Activated CD4-positive, CD25-positive, alpha-beta regulatory T cell treated with anti-CD3 and anti-CD28 coated beads, Interleukin-2, amount 50 U/mL, for 72 hours (primary cell): ENCODE data around the gene ESRRB.
"Not testable (repeated sequence)": the region's sequence is repeated elsewhere in the genome, so short reads cannot be mapped to it uniquely, and the experiment has no call there.

Experiments used
- DNase-seq: peaks from one replicate; pipeline ENCODE4 v3.0.0; 2021

The ESRRB gene

GRCh38 chr14:76498976-76499375 lies 123.0 kb downstream of the ESRRB start:
- no peak for DNase-seq

DNA sequence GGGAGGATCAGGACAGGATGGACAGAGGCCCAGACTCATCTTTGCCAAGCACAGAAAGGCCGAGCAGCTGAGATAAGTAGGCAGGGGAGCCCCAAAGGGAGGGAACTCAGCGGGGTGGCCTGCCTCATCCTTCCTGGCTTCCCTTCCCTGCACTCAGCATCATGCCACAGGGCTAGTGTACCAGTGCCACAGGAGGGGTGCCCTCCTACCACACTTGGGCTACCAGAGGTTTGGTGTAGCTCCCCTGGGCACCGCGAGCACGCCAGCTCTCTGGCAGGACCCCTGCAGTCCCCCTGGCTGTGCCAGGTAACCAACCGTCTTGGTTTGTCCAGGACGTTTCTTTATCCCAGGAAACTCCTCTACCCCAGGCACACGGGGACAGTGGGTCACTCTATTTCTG lies 123.5 kb downstream of the ESRRB start:
- DNase-seq, result no peak

GRCh38 chr14:76500011-76500410 lies 124.1 kb downstream of the ESRRB start:
- DNase-seq, result no peak

DNA sequence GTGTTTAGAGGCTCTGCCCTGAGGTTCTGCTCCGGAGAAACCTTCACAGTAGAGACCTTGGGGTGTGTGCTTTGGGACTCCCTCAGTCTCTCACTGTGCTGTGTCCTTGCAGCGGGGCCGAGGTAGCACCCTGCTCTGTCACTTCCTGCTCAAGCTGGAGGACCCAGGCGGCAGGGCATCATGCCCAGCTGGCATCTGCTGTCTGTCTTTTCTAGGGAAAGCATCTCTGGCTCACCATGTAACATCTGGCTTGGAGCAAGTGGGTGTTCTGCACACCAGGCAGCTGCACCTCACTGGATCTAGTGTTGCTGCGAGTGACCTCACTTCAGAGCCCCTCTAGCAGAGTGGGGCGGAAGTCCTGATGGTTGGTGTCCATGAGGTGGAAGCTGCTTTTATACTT lies 124.5 kb downstream of the ESRRB start:
- no peak for DNase-seq

- no peak for DNase-seq
Measured at GRCh38 chr14:76501156-76501720, 125.3 kb downstream of the ESRRB start.

DNA sequence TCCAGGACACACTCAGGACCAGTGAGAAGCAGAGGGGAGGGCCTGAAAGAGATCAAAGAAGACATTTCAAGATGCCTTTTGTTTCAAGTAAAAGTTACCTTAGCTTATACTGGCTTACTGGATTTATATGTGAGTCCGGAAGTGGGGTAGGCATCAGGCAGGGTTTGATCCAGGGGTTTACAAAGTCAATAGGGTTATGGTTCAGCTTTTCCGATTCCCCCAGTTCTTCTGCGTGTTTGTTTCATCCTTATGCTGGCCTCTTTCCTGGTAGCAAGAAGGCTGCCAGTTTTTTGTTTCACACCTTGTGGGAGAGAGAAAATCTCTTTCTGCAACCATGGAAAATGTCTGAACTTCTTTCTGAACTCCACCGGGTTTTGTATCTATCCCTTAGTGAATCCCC lies 126.3 kb downstream of the ESRRB start:
- no peak for DNase-seq

GRCh38 chr14:76502638-76503037 lies 126.7 kb downstream of the ESRRB start:
- DNase-seq, result no peak

GRCh38 chr14:76509311-76509710 lies 133.4 kb downstream of the ESRRB start:
- DNase-seq, result no peak

DNA sequence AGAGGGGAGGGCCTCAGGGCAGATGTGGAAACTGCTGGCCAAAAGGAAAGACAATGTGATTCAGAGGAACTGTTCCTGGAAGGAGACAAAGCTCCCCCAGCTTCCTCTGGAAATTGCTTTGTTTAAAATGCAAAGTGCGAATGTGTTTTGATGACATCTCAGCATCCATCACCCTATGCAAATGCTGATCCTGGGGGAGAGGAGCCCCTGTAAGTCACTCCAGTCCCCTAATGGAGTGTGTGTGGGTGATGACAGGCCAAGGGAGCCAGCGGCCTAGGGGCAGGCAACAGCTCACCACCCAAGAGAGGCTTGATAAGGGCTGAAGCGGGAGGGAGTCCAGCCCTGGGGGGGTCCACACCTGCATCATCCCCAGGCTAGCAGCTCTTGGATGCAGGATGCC lies 134.2 kb downstream of the ESRRB start:
- DNase-seq, result no peak

- no peak for DNase-seq
Measured at GRCh38 chr14:76514213-76514998, 138.5 kb downstream of the ESRRB start.

DNA sequence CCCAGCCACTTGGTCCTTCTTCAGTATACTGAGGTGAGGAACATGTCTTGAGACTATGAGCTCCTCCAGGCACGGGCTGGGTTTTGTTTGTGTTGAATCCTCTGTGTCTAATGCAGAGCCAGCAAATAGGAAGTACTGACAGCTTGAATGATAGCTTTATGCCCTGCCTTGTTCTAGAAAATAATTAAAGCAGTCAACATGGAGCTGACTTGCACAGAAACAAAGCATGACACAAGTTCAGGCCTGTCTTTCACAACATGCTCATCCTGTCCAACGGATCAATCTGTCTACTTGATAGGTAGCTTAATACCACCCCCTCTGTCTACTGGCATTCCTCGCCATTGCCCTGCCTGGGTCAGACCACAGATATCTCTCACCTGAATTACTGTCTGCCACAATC lies 140.9 kb downstream of the ESRRB start:
- DNase-seq, result no peak

DNA sequence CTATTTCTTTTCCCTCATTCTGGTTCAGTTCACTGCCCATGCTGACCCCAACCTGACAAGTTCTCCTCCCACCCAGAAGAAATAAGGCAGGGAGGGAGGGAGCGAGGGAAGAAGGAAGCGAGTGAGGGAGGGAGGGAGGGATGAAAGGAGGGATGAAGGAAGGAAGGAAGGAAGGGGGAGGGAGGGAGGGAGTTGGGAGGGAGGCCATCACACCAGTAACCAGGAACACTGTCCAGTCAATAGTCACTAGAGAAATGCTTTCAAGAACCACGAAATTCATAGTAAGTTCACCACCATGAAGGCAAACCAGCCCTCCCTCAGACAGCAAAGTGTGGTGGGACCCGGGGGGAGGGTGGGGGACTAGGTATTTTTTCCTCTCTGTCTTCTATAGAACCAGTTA lies 142.4 kb downstream of the ESRRB start:
- DNase-seq, result no peak

DNA sequence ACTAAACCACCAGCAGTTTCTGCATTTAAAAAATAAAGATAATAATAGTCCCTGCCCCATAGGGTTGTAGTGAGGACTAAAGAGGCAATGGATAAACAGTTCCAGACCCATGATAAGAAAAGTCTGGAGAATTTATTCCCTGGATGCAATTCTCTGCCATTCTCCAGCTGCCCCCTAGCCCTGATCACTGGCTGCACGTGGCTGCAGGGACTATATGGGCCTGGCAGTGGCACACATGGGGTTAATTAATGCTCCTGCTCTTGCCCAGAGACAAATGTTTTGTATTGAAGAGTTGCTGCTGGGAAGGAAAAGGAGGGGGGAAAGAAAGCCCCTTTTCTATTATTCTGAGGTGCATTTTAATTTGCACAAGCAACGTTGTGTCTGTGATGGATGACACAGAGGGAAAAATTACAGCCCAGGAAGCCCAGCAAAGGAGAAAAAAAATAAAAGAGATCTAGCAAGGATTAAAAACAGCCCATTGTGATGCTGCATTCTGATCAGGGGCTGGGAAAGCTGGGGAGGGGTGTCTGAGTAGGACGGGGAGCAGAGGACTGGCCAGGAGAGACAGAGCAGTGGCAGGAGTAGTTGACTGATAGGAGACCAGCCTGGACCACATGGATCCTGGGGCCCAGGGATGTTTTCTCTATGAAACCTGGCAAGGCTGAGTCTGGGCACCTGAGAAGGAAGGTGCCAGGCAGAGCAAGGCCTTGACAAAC lies 149.3 kb downstream of the ESRRB start:
- no peak for DNase-seq

- DNase-seq, result no peak
Measured at GRCh38 chr14:76531085-76531484, 155.1 kb downstream of the ESRRB start.

DNA sequence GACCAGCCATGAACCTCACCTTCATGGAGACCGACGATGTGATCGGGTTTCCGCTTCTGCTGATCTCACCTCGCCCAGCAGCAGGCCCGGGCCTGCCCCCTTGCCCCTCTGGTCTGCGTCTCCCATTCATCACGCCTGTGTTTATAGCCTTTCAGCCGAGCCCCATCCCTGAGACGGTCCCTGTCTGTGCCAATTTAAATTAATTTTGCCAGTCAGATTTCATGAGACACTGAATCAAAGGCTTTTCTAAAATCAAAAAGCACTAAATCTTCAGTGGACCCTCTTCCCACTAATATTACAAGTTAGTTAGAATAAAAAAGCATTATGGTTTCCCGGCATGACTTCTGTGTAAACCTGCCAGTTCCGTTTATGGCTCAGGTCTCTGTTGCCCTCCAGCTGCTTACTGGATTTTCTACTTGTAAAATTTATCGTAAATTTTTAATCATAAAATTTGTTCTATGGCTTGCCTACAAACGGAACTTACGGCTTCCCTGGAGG lies 155.9 kb downstream of the ESRRB start:
- DNase-seq, result no peak

GRCh38 chr14:76536636-76537035 lies 160.7 kb downstream of the ESRRB start:
- DNase-seq, result not testable (repeated sequence)

DNA sequence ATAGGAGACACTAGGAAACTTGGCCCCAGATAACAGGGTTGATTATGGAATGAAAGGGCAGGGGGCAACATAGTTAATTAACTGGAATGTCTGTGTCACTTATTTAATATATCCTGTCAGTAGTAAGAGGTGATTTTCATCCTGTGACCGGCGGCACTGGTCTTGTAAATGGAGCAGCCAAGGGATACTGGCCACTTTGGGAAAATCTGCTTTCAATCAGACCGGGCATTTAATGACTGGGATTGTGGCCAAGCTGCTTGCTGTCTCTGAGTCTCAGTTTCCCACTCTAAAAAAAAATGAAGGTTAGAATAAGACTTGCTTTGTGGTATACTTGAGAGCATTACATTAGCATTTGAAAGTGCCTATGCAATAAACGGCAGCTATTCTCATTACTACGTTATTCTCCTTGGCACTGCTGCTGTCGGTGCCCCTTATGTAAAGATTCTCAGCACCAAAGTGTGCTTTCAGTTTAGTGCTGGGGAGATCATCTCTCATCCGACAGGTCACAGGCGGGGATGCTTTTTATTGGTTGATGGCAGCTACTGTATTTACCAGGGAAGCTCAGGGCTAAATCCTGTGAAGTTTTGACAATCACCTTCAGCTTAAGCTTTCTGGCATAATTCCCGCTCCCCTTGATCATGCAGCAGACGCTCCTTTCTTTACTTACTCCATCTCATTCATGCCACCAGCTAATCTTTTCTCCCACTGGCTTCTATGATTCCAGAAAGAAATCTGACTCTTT lies 162.1 kb downstream of the ESRRB start:
- DNase-seq, result no peak

DNA sequence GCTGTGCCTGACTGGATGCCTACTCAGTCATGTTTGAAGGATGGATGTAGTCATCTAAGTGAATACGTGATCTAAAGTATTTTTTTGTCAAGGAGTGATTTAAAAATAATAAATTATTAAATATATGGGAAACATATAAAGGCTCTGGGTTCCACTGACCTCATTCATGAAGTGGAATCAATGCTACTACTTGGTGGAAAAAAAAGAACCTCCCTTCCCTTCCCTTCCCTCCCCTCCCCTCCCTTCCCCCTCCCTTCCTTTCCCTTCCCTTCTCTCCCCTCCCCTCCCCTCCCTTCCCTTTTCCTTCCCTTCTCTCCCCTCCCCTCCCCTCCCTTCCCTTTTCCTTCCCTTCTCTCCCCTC lies 162.7 kb downstream of the ESRRB start:
- no peak for DNase-seq

DNA sequence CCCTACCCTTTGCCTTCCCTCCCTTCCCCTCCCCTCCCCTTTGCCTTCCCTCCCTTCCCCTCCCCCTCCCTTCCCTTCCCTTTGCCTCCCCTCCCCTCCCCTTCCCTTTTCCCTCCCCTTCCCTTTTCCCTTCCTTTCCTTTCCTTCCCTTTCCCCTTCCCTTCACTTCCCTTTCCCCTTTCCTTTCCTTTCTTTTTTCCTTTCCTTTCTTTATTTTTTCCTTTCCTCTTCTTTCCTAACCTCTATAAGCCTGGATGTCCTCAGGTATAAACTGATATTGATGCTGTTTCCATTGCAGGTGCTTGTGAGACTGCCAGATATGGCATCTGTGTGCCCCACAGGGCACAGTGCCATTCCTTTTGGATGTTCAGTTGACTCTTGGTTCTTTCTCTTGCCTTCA lies 163.2 kb downstream of the ESRRB start:
- no peak for DNase-seq

- DNase-seq, result no peak
Measured at GRCh38 chr14:76541594-76542219, 165.8 kb downstream of the ESRRB start.

GRCh38 chr14:76546426-76547221 lies 170.7 kb downstream of the ESRRB start:
- DNase-seq, result no peak

- no peak for DNase-seq
Measured at GRCh38 chr14:76547831-76548230, 171.9 kb downstream of the ESRRB start.
